HG03521 (cell line): ENCODE measurements around the gene TBC1D12.

Experiments
- ATAC-seq: cut with Tn5 transposase; IDR thresholded peaks from one replicate; pipeline ENCODE4 v1.9.1; 2021; ENCODE audit warnings: mild to moderate bottlenecking, moderate library complexity; ENCODE audit not compliant: unreplicated experiment

Gene TBC1D12

GRCh38 chr10:94405406-94405805, 3.1 kb downstream of the TBC1D12 start:
- ATAC-seq = no peak

GRCh38 chr10:94407668-94408067, 5.3 kb downstream of the TBC1D12 start:
- ATAC-seq = no peak

GRCh38 chr10:94409021-94409657, 6.8 kb downstream of the TBC1D12 start:
- no peak for ATAC-seq

- ATAC-seq = no peak
Observed at GRCh38 chr10:94411304-94411703, 9.0 kb downstream of the TBC1D12 start.

- ATAC-seq = no peak
Observed at GRCh38 chr10:94412449-94412848, 10.1 kb downstream of the TBC1D12 start.

- ATAC-seq = no peak
Observed at GRCh38 chr10:94413361-94413760, 11.0 kb downstream of the TBC1D12 start.

- ATAC-seq = no peak
Observed at GRCh38 chr10:94416896-94417295, 14.6 kb downstream of the TBC1D12 start.

- ATAC-seq = no peak
Observed at GRCh38 chr10:94417321-94417720, 15.0 kb downstream of the TBC1D12 start.

- ATAC-seq = no peak
Observed at GRCh38 chr10:94420516-94420915, 18.2 kb downstream of the TBC1D12 start.

GRCh38 chr10:94420998-94421528, 18.7 kb downstream of the TBC1D12 start:
- no peak for ATAC-seq

GRCh38 chr10:94423627-94424026, 21.3 kb downstream of the TBC1D12 start:
- ATAC-seq = no peak

GRCh38 chr10:94424714-94425337, 22.5 kb downstream of the TBC1D12 start:
- ATAC-seq = no peak

- ATAC-seq = no peak
Observed at GRCh38 chr10:94425942-94426341, 23.6 kb downstream of the TBC1D12 start.

GRCh38 chr10:94427166-94427565, 24.8 kb downstream of the TBC1D12 start:
- no peak for ATAC-seq

- ATAC-seq = no peak
Observed at GRCh38 chr10:94428766-94429707, 26.7 kb downstream of the TBC1D12 start.

- no peak for ATAC-seq
Observed at GRCh38 chr10:94430701-94431100, 28.4 kb downstream of the TBC1D12 start.

GRCh38 chr10:94432443-94432842, 30.1 kb downstream of the TBC1D12 start:
- ATAC-seq = no peak

- no peak for ATAC-seq
Observed at GRCh38 chr10:94439275-94439861, 37.0 kb downstream of the TBC1D12 start.

GRCh38 chr10:94440096-94440495, 37.8 kb downstream of the TBC1D12 start:
- no peak for ATAC-seq

GRCh38 chr10:94443047-94443446, 40.7 kb downstream of the TBC1D12 start:
- ATAC-seq = no peak

- ATAC-seq = no peak
Observed at GRCh38 chr10:94443549-94443948, 41.2 kb downstream of the TBC1D12 start.
